PC-9 (cell line): ENCODE measurements around the gene NFKBIZ. TPM values are rescaled to one million over a fixed set of nuclear protein-coding genes. Genes with fewer than 3 reads are reported as not detected.
"Not testable (repeated sequence)": the region's sequence is repeated elsewhere in the genome, so short reads cannot be mapped to it uniquely, and the experiment has no call there.

Experiments used
- BruUV-seq: library from RNA; stranded (reverse); fragments of 400-500 nt; replicated peaks from 2 replicates; lab custom pipeline; 2021; lab: Mats Ljungman, UMichigan
- CTCF ChIA-PET: fragments of 300-600 bp; sonication (Branson Sonifier 250); formaldehyde crosslinking; loops from one replicate; lab custom pipeline; 2022; ENCODE audit warnings: antibody characterized with exemption; lab: Charles Lee
- POLR2A ChIA-PET: fragments of 300-600 bp; sonication (Branson Sonifier 250); formaldehyde crosslinking; loops from one replicate; lab custom pipeline; 2022; ENCODE audit warnings: antibody characterized with exemption; ENCODE audit not compliant: unreplicated experiment; lab: Charles Lee
- DNase-seq, 2 experiments: peaks; one replicate each; pipeline versions ENCODE4 v3.0.0 to v3.0.0-alpha.2; 2015 to 2022; ENCODE audit warnings: mixed read lengths in 1 of 2
- H2AFZ ChIP-seq: fragments of 200-600 bp; sonication (generic); 2 replicates; pipeline ENCODE4 v1.8.1; 2017; ENCODE audit warnings: antibody characterized with exemption
- H3F3A ChIP-seq: fragments of 200-600 bp; sonication (generic); 2 replicates; pipeline ENCODE4 v1.8.1; 2017; ENCODE audit warnings: antibody characterized with exemption, mild to moderate bottlenecking, low read depth; ENCODE audit not compliant: insufficient read depth
- H3K27ac ChIP-seq: fragments of 200-600 bp; sonication (generic); 2 replicates; pipeline ENCODE4 v1.6.1; 2016; ENCODE audit warnings: mixed run types
- H3K27me3 ChIP-seq: fragments of 200-600 bp; sonication (generic); 2 replicates; pipeline ENCODE4 v1.6.1; 2016; ENCODE audit warnings: low read depth, mixed run types; ENCODE audit not compliant: insufficient read depth
- H3K36me3 ChIP-seq: fragments of 200-600 bp; sonication (generic); 2 replicates; pipeline ENCODE4 v1.6.1; 2016; ENCODE audit warnings: low read depth, mixed run types
- H3K4me1 ChIP-seq: fragments of 200-600 bp; sonication (generic); replicated peaks from 2 replicates; pipeline ENCODE4 v1.6.1; 2016; ENCODE audit warnings: mixed run types; ENCODE audit not compliant: insufficient read depth
- H3K4me2 ChIP-seq: fragments of 200-600 bp; sonication (generic); 2 replicates; pipeline ENCODE4 v1.6.1; 2017; ENCODE audit warnings: mixed run types
- H3K4me3 ChIP-seq: fragments of 200-600 bp; sonication (generic); 2 replicates; pipeline ENCODE4 v1.6.1; 2016; ENCODE audit warnings: mixed run types
- H3K79me2 ChIP-seq: fragments of 200-600 bp; sonication (generic); 2 replicates; pipeline ENCODE4 v1.6.1; 2017; ENCODE audit warnings: low read depth, mixed run types
- H3K9me2 ChIP-seq: fragments of 200-600 bp; sonication (generic); 2 replicates; pipeline ENCODE4 v1.8.1; 2017; ENCODE audit warnings: mild to moderate bottlenecking; ENCODE audit not compliant: insufficient read depth
- H3K9me3 ChIP-seq: fragments of 200-600 bp; sonication (generic); 2 replicates; pipeline ENCODE4 v1.8.1; 2016; ENCODE audit warnings: low read depth; ENCODE audit not compliant: insufficient read depth
- H4K20me1 ChIP-seq: fragments of 200-600 bp; sonication (generic); 2 replicates; pipeline ENCODE4 v1.8.1; 2017; ENCODE audit not compliant: insufficient read depth
- EZH2 ChIP-seq: fragments of 200-600 bp; sonication (generic); IDR thresholded peaks from 2 replicates; pipeline ENCODE4 v1.8.0; 2017; ENCODE audit warnings: antibody characterized with exemption, low read depth
- intact Hi-C: fragments of 100-400 bp; cut with micrococcal nuclease; formaldehyde crosslinking; loops from one replicate; pipeline ENCODE4 v1.10.0; 2022; ENCODE audit not compliant: unreplicated experiment
- total RNA-seq: library from RNA; stranded (reverse); gene quantifications from 2 replicates; pipeline ENCODE4 v1.2.3, GENCODE V29; 2021
- TF ChIP-seq, protein P1 (sequence below): fragments of 200-600 bp; sonication (generic); conservative IDR thresholded peaks from 2 replicates; pipeline ENCODE4 v1.6.1; 2017; ENCODE audit warnings: mixed run types, antibody characterized with exemption, mild to moderate bottlenecking, moderate library complexity

NFKBIZ gene
- total RNA-seq, 1 experiment from 2014 or later = 44.9 TPM

DNA sequence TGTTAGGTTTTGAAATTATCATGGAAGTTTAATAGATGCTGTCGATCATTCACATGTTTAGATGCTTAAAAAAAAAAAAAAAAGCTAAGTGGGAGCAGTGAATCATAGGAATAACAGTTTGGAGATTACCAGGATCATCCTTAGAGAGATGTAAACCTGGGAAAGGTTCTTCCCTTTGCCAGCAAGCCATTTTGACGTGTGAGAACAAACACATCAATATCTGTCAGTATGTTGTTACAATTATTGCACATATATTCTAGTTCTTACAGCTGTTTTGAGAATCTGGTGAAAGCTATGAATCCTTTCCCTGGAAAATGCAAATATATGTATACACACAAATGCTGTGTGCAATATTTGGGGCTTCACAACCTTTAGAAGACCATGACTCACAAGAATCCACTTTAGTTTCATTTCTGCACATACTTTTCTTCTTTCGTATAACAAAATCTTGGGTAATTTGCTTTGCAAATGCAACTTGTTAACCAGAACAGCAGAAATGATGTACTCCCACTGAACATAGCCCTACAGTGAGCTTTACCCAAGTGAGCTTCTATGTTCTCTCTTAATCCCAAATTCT lies 12.0 kb downstream of the NFKBIZ start:
- Histone ChIP-seq H3F3A (peaks cover 8% of the 10 kb centered on the region), H3K9me3 (no peaks in the 10 kb centered on the region), H3K9me2 (no peaks in the 10 kb centered on the region), H3K27me3 (no peaks in the 10 kb centered on the region), H3K36me3 (peaks cover 43% of the 10 kb centered on the region), H4K20me1 (peaks cover 4% of the 10 kb centered on the region; the same call in 1 of the 2 replicates), H3K4me1 (peaks cover 12% of the 10 kb centered on the region), H3K79me2 (no peaks in the 10 kb centered on the region), H2AFZ (no peak overlapping the region), H3K4me2 (no peak overlapping the region), H3K4me3 (no peak overlapping the region), H3K27ac (no peak overlapping the region)
- intact Hi-C loops = no loop called here
- ChIA-PET CTCF (no interaction called here), POLR2A (interaction anchor here (0.6 kb wide), 2 partner anchors 34 to 218 kb away, joined by 3 to 6 read pairs; no protein-coding TSS in a partner anchor)
- BruUV-seq = no TSS peak
- no peak for TF ChIP-seq EZH2
- TF ChIP-seq, protein P1, sequence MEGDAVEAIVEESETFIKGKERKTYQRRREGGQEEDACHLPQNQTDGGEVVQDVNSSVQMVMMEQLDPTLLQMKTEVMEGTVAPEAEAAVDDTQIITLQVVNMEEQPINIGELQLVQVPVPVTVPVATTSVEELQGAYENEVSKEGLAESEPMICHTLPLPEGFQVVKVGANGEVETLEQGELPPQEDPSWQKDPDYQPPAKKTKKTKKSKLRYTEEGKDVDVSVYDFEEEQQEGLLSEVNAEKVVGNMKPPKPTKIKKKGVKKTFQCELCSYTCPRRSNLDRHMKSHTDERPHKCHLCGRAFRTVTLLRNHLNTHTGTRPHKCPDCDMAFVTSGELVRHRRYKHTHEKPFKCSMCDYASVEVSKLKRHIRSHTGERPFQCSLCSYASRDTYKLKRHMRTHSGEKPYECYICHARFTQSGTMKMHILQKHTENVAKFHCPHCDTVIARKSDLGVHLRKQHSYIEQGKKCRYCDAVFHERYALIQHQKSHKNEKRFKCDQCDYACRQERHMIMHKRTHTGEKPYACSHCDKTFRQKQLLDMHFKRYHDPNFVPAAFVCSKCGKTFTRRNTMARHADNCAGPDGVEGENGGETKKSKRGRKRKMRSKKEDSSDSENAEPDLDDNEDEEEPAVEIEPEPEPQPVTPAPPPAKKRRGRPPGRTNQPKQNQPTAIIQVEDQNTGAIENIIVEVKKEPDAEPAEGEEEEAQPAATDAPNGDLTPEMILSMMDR = no peak
- DNase-seq = no peak

DNA sequence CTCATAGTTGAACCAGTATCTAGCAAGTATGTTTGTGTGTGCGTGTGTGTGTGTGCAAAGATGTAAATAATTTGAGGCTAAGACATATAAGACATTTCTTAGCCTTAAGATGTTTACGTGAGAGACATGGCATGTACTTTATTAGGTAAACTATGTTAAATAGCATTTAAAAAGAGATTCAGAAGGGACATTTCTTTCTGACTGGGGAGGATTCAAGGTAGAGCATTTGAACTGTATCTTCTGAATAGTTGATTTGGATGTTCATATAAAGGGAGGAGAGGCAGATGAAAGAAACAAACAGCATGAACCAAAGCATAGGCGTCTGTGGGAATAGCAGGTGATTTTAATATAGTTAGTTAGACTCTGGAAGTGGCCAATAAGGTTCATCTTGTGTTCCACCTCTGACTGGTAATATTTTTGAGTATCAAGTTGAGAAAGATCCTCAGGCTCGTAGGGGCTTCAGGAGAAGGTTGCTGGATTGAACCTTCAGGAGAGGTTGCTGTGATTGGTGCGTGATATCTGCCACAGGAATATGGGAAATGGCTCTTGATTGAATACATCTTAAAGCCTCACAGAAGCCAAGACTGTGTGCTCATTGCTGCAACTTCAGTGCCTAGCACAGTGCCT lies 12.6 kb downstream of the NFKBIZ start:
- H3K9me2 ChIP-seq = no peaks in the 10 kb centered on the region
- no peaks in the 10 kb centered on the region for H3K79me2 ChIP-seq
- TF ChIP-seq, protein P1 = no peak
- TF ChIP-seq EZH2 = no peak
- ChIA-PET POLR2A (interaction anchor here (0.6 kb wide), 2 partner anchors 217 to 496 kb away, joined by 3 to 6 read pairs; no protein-coding TSS in a partner anchor), CTCF (no interaction called here)
- no peaks in the 10 kb centered on the region for H3K27me3 ChIP-seq
- no peak for DNase-seq
- H2AFZ ChIP-seq = no peak overlapping the region
- peaks cover 8% of the 10 kb centered on the region for H3F3A ChIP-seq
- no peaks in the 10 kb centered on the region for H3K9me3 ChIP-seq
- no peak overlapping the region for H3K4me2 ChIP-seq
- peaks cover 37% of the 10 kb centered on the region for H3K36me3 ChIP-seq
- no peak overlapping the region for H3K4me3 ChIP-seq
- peaks cover 4% of the 10 kb centered on the region; the same call in 1 of the 2 replicates for H4K20me1 ChIP-seq
- BruUV-seq = no TSS peak
- no peak overlapping the region for H3K27ac ChIP-seq
- intact Hi-C loops = no loop called here
- H3K4me1 ChIP-seq = peaks cover 16% of the 10 kb centered on the region

GRCh38 chr3:101862416-101863165 lies 13.3 kb downstream of the NFKBIZ start:
- POLR2A ChIA-PET = interaction anchor here (0.5 to 0.6 kb wide), 2 partner anchors 114 to 495 kb away, joined by 3 to 4 read pairs; no protein-coding TSS in a partner anchor
- DNase-seq = no peak
- H3K4me3 ChIP-seq = no peak overlapping the region
- no peak overlapping the region for H3K4me2 ChIP-seq
- H2AFZ ChIP-seq = no peak overlapping the region
- peaks cover 8% of the 10 kb centered on the region; the same call in 1 of the 2 replicates for H3F3A ChIP-seq
- intact Hi-C loops = no loop called here
- peaks cover 4% of the 10 kb centered on the region; the same call in 1 of the 2 replicates for H4K20me1 ChIP-seq
- H3K9me3 ChIP-seq = no peaks in the 10 kb centered on the region
- H3K36me3 ChIP-seq = peaks cover 32% of the 10 kb centered on the region
- H3K9me2 ChIP-seq = no peaks in the 10 kb centered on the region
- TF ChIP-seq, protein P1 = no peak
- TF ChIP-seq EZH2 = no peak
- no peaks in the 10 kb centered on the region for H3K27me3 ChIP-seq
- no TSS peak for BruUV-seq
- no peak overlapping the region for H3K27ac ChIP-seq
- CTCF ChIA-PET = no interaction called here
- no peaks in the 10 kb centered on the region for H3K79me2 ChIP-seq
- H3K4me1 ChIP-seq = peaks cover 19% of the 10 kb centered on the region

DNA sequence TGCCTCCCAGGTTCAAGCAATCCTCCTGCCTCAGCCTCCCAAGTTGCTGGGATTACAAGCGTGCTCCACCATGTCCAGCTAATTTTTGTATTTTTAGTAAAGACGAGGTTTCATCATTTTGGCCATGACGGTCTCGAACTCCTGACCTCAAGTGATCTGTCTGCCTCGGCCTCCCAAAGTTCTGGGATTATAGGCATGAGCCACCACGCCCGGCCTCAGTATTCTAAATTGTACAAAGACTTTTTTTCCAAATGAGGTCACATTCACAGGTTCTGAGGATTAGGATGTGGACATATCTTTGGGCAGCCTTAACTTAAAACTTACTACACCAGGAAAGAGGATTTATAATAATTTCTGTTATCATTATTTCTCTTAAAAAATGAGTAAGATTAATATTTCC lies 15.6 kb downstream of the NFKBIZ start:
- DNase-seq, CTCF ChIA-PET, intact Hi-C loops, H3K27ac ChIP-seq, H4K20me1 ChIP-seq, H2AFZ ChIP-seq, H3K4me3 ChIP-seq, H3K9me3 ChIP-seq, H3K36me3 ChIP-seq, H3K79me2 ChIP-seq, H3K4me2 ChIP-seq, BruUV-seq, H3K9me2 ChIP-seq, H3K27me3 ChIP-seq: not testable (repeated sequence)
- POLR2A ChIA-PET = interaction anchor here (0.6 to 0.7 kb wide), 2 partner anchors 10 to 111 kb away, joined by 6 to 8 read pairs; no protein-coding TSS in a partner anchor
- Histone ChIP-seq H3K4me1 (peaks cover 30% of the 10 kb centered on the region), H3F3A (peaks cover 18% of the 10 kb centered on the region)
